Measurements from ENCODE around the gene STK17B. TPM values are rescaled to one million over a fixed set of nuclear protein-coding genes. Genes with fewer than 3 reads are reported as not detected.
A peak's percentile ranks its signal among the peaks of the same experiment; 100 is the strongest.

STK17B gene
- total RNA-seq, 1 experiment from 2014 or later, result 22.1 TPM

DNA sequence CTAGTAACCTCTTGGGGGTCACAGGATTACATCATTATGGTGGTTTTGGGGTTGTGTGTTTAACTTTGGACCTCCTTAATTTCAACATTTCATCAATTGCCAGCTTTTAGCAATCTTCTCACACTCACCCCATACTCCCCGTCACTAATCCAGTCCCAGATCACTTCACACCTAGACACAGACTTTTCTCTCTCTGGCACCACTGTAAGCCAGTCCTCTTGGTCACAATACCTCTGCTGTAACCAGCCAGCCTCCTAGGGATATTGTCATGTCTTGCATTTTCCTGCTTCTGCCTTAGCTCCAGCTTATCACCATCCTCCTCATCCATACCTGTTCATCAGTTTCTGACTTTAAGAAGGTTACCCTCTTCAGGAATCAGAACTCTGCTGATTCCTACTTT, 1.6 kb upstream of the STK17B start:
- DNase-seq (no peak), ATAC-seq (no peak)
- Histone ChIP-seq H3K79me2 (ENCODE audit: low read length) (peaks cover 34% of the 10 kb centered on the region), H4K20me1 (ENCODE audit: low read length) (peaks cover 28% of the 10 kb centered on the region), H2AFZ (ENCODE audit: low read length) (no peak overlapping the region), H3K36me3 (ENCODE audit: low read depth, low read length) (no peaks in the 10 kb centered on the region), H3K9ac (ENCODE audit: low read length) (no peak overlapping the region), H3K9me3 (ENCODE audit: low read length) (no peaks in the 10 kb centered on the region), H3K27ac (ENCODE audit: low read length) (no peak overlapping the region), H3K4me1 (ENCODE audit: insufficient read depth, low read length) (peaks cover 13% of the 10 kb centered on the region), H3K9me2 (replicated peaks; ENCODE audit: low read length) (no peaks in the 10 kb centered on the region), H3K27me3 (ENCODE audit: low read length) (no peaks in the 10 kb centered on the region), H3F3A (ENCODE audit: low read length, unreplicated experiment) (no peaks in the 10 kb centered on the region), H3K4me3 (ENCODE audit: low read length) (no peak overlapping the region), H3K4me2 (ENCODE audit: low read length) (no peak overlapping the region)
- ChIA-PET POLR2A (ENCODE audit: unreplicated experiment) (no interaction called here), CTCF (no interaction called here)
- no TSS peak for BruUV-seq (replicated peaks)
- TF ChIP-seq EZH2phosphoT487 (IDR thresholded peaks at IDR 0.05; ENCODE audit: borderline replicate concordance, low read length) (no peak), EZH2 (IDR thresholded peaks at IDR 0.05; ENCODE audit: low read length, unreplicated experiment) (no peak)
- TF ChIP-seq, protein P1, sequence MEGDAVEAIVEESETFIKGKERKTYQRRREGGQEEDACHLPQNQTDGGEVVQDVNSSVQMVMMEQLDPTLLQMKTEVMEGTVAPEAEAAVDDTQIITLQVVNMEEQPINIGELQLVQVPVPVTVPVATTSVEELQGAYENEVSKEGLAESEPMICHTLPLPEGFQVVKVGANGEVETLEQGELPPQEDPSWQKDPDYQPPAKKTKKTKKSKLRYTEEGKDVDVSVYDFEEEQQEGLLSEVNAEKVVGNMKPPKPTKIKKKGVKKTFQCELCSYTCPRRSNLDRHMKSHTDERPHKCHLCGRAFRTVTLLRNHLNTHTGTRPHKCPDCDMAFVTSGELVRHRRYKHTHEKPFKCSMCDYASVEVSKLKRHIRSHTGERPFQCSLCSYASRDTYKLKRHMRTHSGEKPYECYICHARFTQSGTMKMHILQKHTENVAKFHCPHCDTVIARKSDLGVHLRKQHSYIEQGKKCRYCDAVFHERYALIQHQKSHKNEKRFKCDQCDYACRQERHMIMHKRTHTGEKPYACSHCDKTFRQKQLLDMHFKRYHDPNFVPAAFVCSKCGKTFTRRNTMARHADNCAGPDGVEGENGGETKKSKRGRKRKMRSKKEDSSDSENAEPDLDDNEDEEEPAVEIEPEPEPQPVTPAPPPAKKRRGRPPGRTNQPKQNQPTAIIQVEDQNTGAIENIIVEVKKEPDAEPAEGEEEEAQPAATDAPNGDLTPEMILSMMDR (conservative IDR thresholded peaks at IDR 0.05; ENCODE audit: low read depth, low read length), result no peak
- intact Hi-C loops (cut with micrococcal nuclease), result no loop called here

DNA sequence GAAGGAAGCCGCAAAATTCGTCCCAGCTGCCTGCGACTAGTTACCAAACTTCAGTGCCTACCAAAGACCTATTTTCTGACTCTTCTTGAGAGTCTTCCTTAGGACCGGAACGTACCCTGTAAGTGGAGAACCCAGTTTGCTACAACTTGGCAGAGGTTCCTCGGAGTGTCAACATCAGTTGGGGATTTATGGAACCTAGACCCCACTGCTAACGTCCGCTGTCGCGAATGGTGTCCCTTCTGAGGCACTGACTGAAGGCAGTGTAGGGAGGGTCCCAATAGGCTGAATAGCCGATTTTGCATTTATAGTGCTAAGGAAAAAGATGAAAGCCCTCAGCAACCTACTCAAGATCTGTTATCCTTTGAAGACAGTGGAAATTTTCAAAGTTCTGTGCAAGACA, 568 bp upstream of the STK17B start:
- Histone ChIP-seq H3K79me2 (ENCODE audit: low read length) (peaks cover 44% of the 10 kb centered on the region), H3K4me3 (ENCODE audit: low read length) (peak overlapping the region; percentile 66), H3K27me3 (ENCODE audit: low read length) (no peaks in the 10 kb centered on the region), H3K27ac (ENCODE audit: low read length) (no peak overlapping the region), H3K9me3 (ENCODE audit: low read length) (no peaks in the 10 kb centered on the region), H3K36me3 (ENCODE audit: low read depth, low read length) (no peaks in the 10 kb centered on the region), H3F3A (ENCODE audit: low read length, unreplicated experiment) (no peaks in the 10 kb centered on the region), H3K9me2 (replicated peaks; ENCODE audit: low read length) (no peaks in the 10 kb centered on the region), H2AFZ (ENCODE audit: low read length) (peak overlapping the region; percentile 71), H3K4me1 (ENCODE audit: insufficient read depth, low read length) (peaks cover 23% of the 10 kb centered on the region), H4K20me1 (ENCODE audit: low read length) (peaks cover 37% of the 10 kb centered on the region), H3K9ac (ENCODE audit: low read length) (peak overlapping the region; percentile 4; the same call in 1 of the 2 replicates), H3K4me2 (ENCODE audit: low read length) (peak overlapping the region; percentile 90)
- no peak for DNase-seq
- intact Hi-C loops (cut with micrococcal nuclease), result loop anchor here (1.0 to 2.0 kb wide), 4 partner anchors 29 to 122 kb away; no protein-coding TSS in a partner anchor
- CTCF ChIA-PET, result interaction anchor here (1.0 kb wide), 1 partner anchor 120 kb away, joined by 6 read pairs; no protein-coding TSS in a partner anchor
- POLR2A ChIA-PET (ENCODE audit: unreplicated experiment), result interaction anchor here (0.7 kb wide), 1 partner anchor 28 kb away, joined by 3 read pairs; no protein-coding TSS in a partner anchor
- TSS peak; percentile 33 for BruUV-seq (replicated peaks)
- ATAC-seq, result no peak
- TF ChIP-seq, protein P1 (conservative IDR thresholded peaks at IDR 0.05; ENCODE audit: low read depth, low read length), result no peak
- TF ChIP-seq EZH2 (IDR thresholded peaks at IDR 0.05; ENCODE audit: low read length, unreplicated experiment) (no peak), EZH2phosphoT487 (IDR thresholded peaks at IDR 0.05; ENCODE audit: borderline replicate concordance, low read length) (no peak)

DNA sequence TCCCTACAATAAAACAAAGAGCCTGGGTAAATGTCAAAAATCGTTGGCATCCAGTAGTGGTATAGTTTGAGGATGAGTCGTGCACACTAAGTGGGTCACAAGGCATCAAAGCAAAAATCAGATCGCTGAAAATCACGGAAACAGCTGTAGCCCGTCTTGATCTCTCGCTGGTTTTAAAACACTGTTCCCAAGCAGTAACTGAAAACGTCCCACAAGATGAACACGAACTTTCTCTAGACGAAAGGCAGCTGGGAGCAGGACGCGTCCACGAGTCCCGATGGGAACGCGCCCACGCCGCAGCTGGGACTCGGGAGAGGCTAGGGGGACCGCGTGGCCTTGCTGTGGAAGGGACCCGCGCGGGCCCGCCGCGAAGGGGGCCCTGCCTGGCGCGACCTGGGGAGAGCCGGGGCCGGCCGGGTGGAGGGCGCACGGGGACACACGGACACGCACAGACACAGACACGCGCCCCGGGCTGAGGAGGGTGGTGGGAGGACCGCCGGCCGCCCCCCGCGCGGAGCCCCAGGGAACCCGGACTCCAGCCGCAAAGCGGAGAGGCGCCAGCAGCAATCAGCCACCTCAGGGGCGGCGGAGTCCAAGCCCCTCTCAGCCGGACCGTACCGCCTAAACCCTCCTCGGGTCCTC, 651 bp downstream of the STK17B start:
- H4K20me1 ChIP-seq (ENCODE audit: low read length), result peaks cover 48% of the 10 kb centered on the region
- TF ChIP-seq EZH2 (IDR thresholded peaks at IDR 0.05; ENCODE audit: low read length, unreplicated experiment), result no peak
- H3K9me2 ChIP-seq (replicated peaks; ENCODE audit: low read length), result no peaks in the 10 kb centered on the region
- peaks cover 34% of the 10 kb centered on the region for H3K4me1 ChIP-seq (ENCODE audit: insufficient read depth, low read length)
- H2AFZ ChIP-seq (ENCODE audit: low read length), result no peak overlapping the region
- ChIA-PET CTCF (interaction anchor here (1.0 kb wide), 1 partner anchor 122 kb away, joined by 6 read pairs; no protein-coding TSS in a partner anchor), POLR2A (ENCODE audit: unreplicated experiment) (interaction anchor here (0.6 to 1.9 kb wide), 3 partner anchors 62 to 1810 kb away, joined by 5 to 10 read pairs (median 5); no protein-coding TSS in a partner anchor)
- H3K36me3 ChIP-seq (ENCODE audit: low read depth, low read length), result no peaks in the 10 kb centered on the region
- peak overlapping the region; percentile 49 for H3K27ac ChIP-seq (ENCODE audit: low read length)
- peak overlapping the region; percentile 82 for H3K4me2 ChIP-seq (ENCODE audit: low read length)
- H3K4me3 ChIP-seq (ENCODE audit: low read length), result peak overlapping the region; percentile 96
- no peaks in the 10 kb centered on the region for H3K27me3 ChIP-seq (ENCODE audit: low read length)
- TSS peak; percentile 17 for BruUV-seq (replicated peaks)
- intact Hi-C loops (cut with micrococcal nuclease), result loop anchor here (1.0 to 2.0 kb wide), 5 partner anchors 27 to 124 kb away; no protein-coding TSS in a partner anchor
- peak overlapping the region; percentile 88 for H3K9ac ChIP-seq (ENCODE audit: low read length)
- H3K79me2 ChIP-seq (ENCODE audit: low read length), result peaks cover 55% of the 10 kb centered on the region
- ATAC-seq, result peak; percentile 11
- H3F3A ChIP-seq (ENCODE audit: low read length, unreplicated experiment), result no peaks in the 10 kb centered on the region
- H3K9me3 ChIP-seq (ENCODE audit: low read length), result no peaks in the 10 kb centered on the region
- peak; percentile 74 for DNase-seq
